ENCODE results near the gene TBCEL. TPM values are rescaled to one million over a fixed set of nuclear protein-coding genes. Genes with fewer than 3 reads are reported as not detected.

TBCEL gene
- total RNA-seq, 3 donors from 2014 or later, result 6.6 to 7.2 (median 6.7) TPM

- no peaks in the 10 kb centered on the region for H3K27me3 Mint-ChIP-seq (ENCODE audit: low read depth)
- peaks cover 12% of the 10 kb centered on the region for H3K4me1 Mint-ChIP-seq (ENCODE audit: low read depth)
- DNase-seq, result no peak
- no peak for ATAC-seq
- H3K4me3 Mint-ChIP-seq, result no peak overlapping the region
- no peaks in the 10 kb centered on the region for H3K9me3 Mint-ChIP-seq
- H3K36me3 Mint-ChIP-seq (ENCODE audit: insufficient read depth), result peaks cover 5% of the 10 kb centered on the region
Measured at GRCh38 chr11:121037016-121037415, 13.1 kb downstream of the TBCEL start.

DNA sequence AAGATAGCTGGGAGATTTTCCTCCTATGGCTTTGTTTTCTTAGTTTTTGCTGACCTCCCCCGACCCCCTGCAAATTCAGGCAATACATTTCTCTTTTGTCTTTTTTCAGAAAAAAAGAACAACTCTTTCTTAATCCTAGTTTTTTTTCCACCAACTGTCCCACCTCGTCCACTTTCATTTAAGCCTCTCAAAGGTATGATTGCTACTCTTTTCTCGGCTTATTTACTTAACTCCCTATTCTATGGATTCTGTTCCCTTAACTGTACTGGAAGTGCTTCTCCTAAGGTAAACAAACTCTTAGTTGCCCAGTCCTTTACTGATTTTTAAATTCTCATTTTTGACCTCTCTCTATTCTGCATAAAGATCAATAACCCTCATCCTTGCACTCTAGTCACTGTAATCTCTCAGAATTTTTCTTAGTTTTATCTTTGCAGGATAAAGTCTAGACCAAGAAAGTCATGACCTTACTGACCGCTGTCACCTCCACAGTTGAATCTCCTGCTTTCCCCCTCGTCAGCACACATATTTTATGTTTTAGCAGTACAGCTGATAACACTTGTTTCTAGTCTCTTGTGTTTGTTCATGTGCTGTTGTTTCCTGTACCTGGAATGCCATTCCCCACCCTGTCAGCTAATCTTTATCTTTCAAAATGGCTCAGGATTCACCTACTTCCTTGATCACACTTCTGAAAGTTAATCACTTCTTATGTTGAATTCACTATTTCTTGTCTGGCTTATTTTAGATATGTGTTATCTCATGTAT is 14.9 kb downstream of the TBCEL start:
- no peak for ATAC-seq
- H3K36me3 Mint-ChIP-seq (ENCODE audit: insufficient read depth), result peaks cover 5% of the 10 kb centered on the region
- no peaks in the 10 kb centered on the region for H3K27me3 Mint-ChIP-seq (ENCODE audit: low read depth)
- H3K4me3 Mint-ChIP-seq, result no peak overlapping the region
- peaks cover 12% of the 10 kb centered on the region for H3K4me1 Mint-ChIP-seq (ENCODE audit: low read depth)
- H3K9me3 Mint-ChIP-seq, result no peaks in the 10 kb centered on the region
- no peak for DNase-seq

- H3K4me3 Mint-ChIP-seq, result no peak overlapping the region
- H3K9me3 Mint-ChIP-seq, result no peaks in the 10 kb centered on the region
- H3K27me3 Mint-ChIP-seq (ENCODE audit: low read depth), result no peaks in the 10 kb centered on the region
- no peak for ATAC-seq
- peaks cover 5% of the 10 kb centered on the region for H3K36me3 Mint-ChIP-seq (ENCODE audit: insufficient read depth)
- H3K4me1 Mint-ChIP-seq (ENCODE audit: low read depth), result peaks cover 11% of the 10 kb centered on the region
- no peak for DNase-seq
Measured at GRCh38 chr11:121039971-121040613, 16.2 kb downstream of the TBCEL start.

GRCh38 chr11:121040614-121041002 is 16.7 kb downstream of the TBCEL start:
- no peak for ATAC-seq
- H3K36me3 Mint-ChIP-seq (ENCODE audit: insufficient read depth), result peaks cover 5% of the 10 kb centered on the region
- H3K4me3 Mint-ChIP-seq, result no peak overlapping the region

DNA sequence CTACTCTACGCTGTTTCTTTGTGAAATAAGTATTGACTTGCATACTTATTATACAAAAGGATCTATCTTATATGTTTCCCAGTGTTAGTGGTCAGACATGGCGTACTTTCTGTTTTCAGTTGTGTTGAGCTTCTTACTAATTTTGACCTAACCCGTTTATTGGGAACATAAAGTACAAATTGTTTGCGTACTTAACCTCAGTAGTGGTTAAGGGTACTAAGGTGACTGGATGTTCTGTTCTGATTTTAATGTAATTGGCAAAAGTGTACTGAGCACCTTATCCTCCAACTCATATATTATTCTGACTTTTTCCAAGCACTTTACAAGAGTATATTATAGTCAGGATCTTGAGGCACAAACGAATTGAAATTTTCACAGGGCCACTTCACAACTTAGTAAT is 17.2 kb downstream of the TBCEL start:
- Mint-ChIP-seq H3K36me3 (ENCODE audit: insufficient read depth) (peaks cover 9% of the 10 kb centered on the region), H3K27me3 (ENCODE audit: low read depth) (no peaks in the 10 kb centered on the region), H3K4me3 (no peak overlapping the region), H3K4me1 (ENCODE audit: low read depth) (peaks cover 3% of the 10 kb centered on the region), H3K9me3 (no peaks in the 10 kb centered on the region)
- ATAC-seq (no peak), DNase-seq (no peak)

More at GRCh38 chr11:121040614-121041002, 16.7 kb downstream of the TBCEL start:
- Mint-ChIP-seq H3K27me3 (ENCODE audit: low read depth) (no peaks in the 10 kb centered on the region), H3K4me1 (ENCODE audit: low read depth) (peaks cover 8% of the 10 kb centered on the region), H3K9me3 (no peaks in the 10 kb centered on the region)
- no peak for DNase-seq

DNA sequence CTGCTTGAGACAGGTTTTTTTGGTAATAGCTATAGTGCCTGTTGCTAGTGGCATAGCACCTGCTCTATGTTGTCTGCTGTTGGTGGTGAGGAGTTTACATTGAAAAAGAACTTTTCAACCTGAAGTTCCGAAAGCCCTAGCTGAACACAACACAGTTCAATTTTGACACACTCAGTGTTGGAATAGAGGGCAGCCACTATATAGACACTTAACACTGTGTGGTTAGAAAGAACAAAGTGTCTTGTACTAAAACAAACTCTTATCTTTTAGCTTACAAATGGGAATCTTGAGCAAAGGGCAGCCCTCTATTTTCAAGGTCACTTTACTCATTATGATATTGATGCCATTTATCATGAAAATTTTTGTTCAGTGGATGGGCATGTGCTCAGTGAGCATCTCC is 18.4 kb downstream of the TBCEL start:
- Mint-ChIP-seq H3K27me3 (ENCODE audit: low read depth) (no peaks in the 10 kb centered on the region), H3K4me1 (ENCODE audit: low read depth) (no peaks in the 10 kb centered on the region), H3K36me3 (ENCODE audit: insufficient read depth) (peaks cover 20% of the 10 kb centered on the region), H3K4me3 (no peak overlapping the region), H3K9me3 (no peaks in the 10 kb centered on the region)
- no peak for ATAC-seq
- no peak for DNase-seq

DNA sequence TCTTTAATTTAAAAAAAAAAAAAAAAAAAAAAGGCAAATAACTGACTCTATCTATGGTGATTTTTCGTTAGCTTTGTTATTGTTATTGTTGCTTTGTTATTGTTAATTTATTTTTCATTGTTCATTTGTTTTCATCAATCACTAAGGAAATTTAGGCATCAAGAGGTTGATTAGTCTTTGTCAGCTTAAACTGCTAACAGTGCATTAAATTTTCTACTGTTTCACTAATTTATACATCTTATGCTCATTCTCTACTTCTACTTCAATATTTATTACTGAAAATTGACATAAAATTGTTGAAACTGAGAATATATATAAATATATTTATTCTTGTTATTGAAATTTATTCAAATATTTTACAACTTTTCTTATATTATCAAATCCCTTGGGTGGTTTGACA is 24.0 kb downstream of the TBCEL start:
- H3K36me3 Mint-ChIP-seq (ENCODE audit: insufficient read depth), result peaks cover 26% of the 10 kb centered on the region
- no peaks in the 10 kb centered on the region for H3K27me3 Mint-ChIP-seq (ENCODE audit: low read depth)
- no peaks in the 10 kb centered on the region for H3K9me3 Mint-ChIP-seq
- no peak overlapping the region for H3K4me3 Mint-ChIP-seq
- DNase-seq, result no peak
- ATAC-seq, result no peak
- no peaks in the 10 kb centered on the region for H3K4me1 Mint-ChIP-seq (ENCODE audit: low read depth)

GRCh38 chr11:121048464-121049233 is 24.7 kb downstream of the TBCEL start:
- no peaks in the 10 kb centered on the region for H3K27me3 Mint-ChIP-seq (ENCODE audit: low read depth)

GRCh38 chr11:121053244-121053643 is 29.3 kb downstream of the TBCEL start:
- Mint-ChIP-seq H3K36me3 (ENCODE audit: insufficient read depth) (peaks cover 41% of the 10 kb centered on the region), H3K27me3 (ENCODE audit: low read depth) (no peaks in the 10 kb centered on the region), H3K4me3 (no peak overlapping the region), H3K9me3 (no peaks in the 10 kb centered on the region), H3K4me1 (ENCODE audit: low read depth) (no peaks in the 10 kb centered on the region)
- DNase-seq (no peak), ATAC-seq (no peak)

More at GRCh38 chr11:121048464-121049233, 24.7 kb downstream of the TBCEL start:
- no peaks in the 10 kb centered on the region for H3K4me1 Mint-ChIP-seq (ENCODE audit: low read depth)
- ATAC-seq (no peak), DNase-seq (no peak)
- peaks cover 32% of the 10 kb centered on the region for H3K36me3 Mint-ChIP-seq (ENCODE audit: insufficient read depth)
- no peaks in the 10 kb centered on the region for H3K9me3 Mint-ChIP-seq
- no peak overlapping the region for H3K4me3 Mint-ChIP-seq

GRCh38 chr11:121054266-121054665 is 30.4 kb downstream of the TBCEL start:
- Mint-ChIP-seq H3K4me1 (ENCODE audit: low read depth) (no peaks in the 10 kb centered on the region), H3K9me3 (no peaks in the 10 kb centered on the region), H3K36me3 (ENCODE audit: insufficient read depth) (peaks cover 40% of the 10 kb centered on the region), H3K4me3 (no peak overlapping the region), H3K27me3 (ENCODE audit: low read depth) (no peaks in the 10 kb centered on the region)
- no peak for DNase-seq
- no peak for ATAC-seq

- DNase-seq, result no peak
- Mint-ChIP-seq H3K36me3 (ENCODE audit: insufficient read depth) (peaks cover 42% of the 10 kb centered on the region), H3K4me3 (no peak overlapping the region), H3K9me3 (no peaks in the 10 kb centered on the region), H3K27me3 (ENCODE audit: low read depth) (no peaks in the 10 kb centered on the region), H3K4me1 (ENCODE audit: low read depth) (no peaks in the 10 kb centered on the region)
- ATAC-seq, result no peak
Measured at GRCh38 chr11:121055076-121055475, 31.2 kb downstream of the TBCEL start.

GRCh38 chr11:121057922-121058321 is 34.0 kb downstream of the TBCEL start:
- ATAC-seq (no peak), DNase-seq (no peak)
- H3K27me3 Mint-ChIP-seq (ENCODE audit: low read depth), result no peaks in the 10 kb centered on the region
- peaks cover 51% of the 10 kb centered on the region for H3K36me3 Mint-ChIP-seq (ENCODE audit: insufficient read depth)
- no peak overlapping the region for H3K4me3 Mint-ChIP-seq
- no peaks in the 10 kb centered on the region for H3K9me3 Mint-ChIP-seq
- no peaks in the 10 kb centered on the region for H3K4me1 Mint-ChIP-seq (ENCODE audit: low read depth)

GRCh38 chr11:121058941-121059340 is 35.0 kb downstream of the TBCEL start:
- Mint-ChIP-seq H3K36me3 (ENCODE audit: insufficient read depth) (peaks cover 51% of the 10 kb centered on the region), H3K4me1 (ENCODE audit: low read depth) (no peaks in the 10 kb centered on the region), H3K9me3 (no peaks in the 10 kb centered on the region), H3K4me3 (no peak overlapping the region), H3K27me3 (ENCODE audit: low read depth) (no peaks in the 10 kb centered on the region)
- DNase-seq (no peak), ATAC-seq (no peak)

- DNase-seq (no peak), ATAC-seq (no peak)
- Mint-ChIP-seq H3K4me1 (ENCODE audit: low read depth) (no peaks in the 10 kb centered on the region), H3K9me3 (no peaks in the 10 kb centered on the region), H3K27me3 (ENCODE audit: low read depth) (no peaks in the 10 kb centered on the region), H3K4me3 (no peak overlapping the region), H3K36me3 (ENCODE audit: insufficient read depth) (peaks cover 46% of the 10 kb centered on the region)
Measured at GRCh38 chr11:121059605-121060004, 35.7 kb downstream of the TBCEL start.

All from activated T-cell treated with anti-CD3 and anti-CD28 coated beads, Interleukin-2, amount 50 U/mL, for 4 hours (primary cell).